ENCODE data around the gene FGF6. TPM values are rescaled to one million over a fixed set of nuclear protein-coding genes. Genes with fewer than 3 reads are reported as not detected.

The FGF6 gene, protein sequence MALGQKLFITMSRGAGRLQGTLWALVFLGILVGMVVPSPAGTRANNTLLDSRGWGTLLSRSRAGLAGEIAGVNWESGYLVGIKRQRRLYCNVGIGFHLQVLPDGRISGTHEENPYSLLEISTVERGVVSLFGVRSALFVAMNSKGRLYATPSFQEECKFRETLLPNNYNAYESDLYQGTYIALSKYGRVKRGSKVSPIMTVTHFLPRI
- not detected in 2 replicates for total RNA-seq (ENCODE audit: low replicate concordance)

DNA sequence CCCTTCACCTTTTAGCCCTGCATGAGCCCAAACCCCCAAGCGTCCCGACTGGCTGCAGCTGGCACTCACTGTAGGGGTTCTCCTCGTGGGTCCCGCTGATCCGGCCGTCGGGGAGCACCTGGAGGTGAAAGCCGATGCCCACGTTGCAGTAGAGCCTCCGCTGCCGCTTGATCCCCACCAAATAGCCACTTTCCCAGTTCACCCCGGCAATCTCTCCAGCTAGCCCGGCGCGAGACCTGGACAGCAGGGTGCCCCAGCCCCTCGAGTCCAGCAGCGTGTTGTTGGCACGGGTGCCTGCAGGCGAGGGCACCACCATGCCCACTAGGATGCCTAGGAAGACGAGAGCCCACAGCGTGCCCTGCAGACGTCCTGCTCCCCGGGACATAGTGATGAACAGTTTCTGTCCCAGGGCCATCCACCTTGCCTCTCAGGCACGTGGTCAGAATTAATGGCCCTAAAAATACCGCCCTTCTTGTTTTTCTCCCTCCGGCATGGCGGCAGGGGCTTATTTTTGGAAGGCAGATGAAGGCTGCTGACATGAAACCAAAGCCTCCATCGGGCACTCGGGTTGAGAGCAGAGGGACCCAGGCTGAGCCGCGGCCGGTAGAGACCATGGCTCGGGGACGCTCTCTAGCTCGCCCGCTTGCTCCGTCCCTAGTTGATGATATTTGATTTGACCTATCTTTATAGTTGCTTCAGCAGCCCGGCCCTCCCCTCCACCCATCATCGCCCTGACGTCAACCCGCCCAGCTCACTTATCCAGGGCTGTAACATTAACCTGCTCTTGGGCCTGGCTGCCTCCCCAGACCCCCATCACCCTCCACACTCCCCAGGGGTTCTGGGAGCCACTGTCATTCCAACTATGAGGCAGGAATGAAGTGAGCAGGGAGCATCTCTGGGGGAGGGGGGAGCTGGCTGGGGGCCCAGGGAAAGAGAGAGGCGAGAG, at the start of gene FGF6:
FGF6 (minus strand) TSS at position 660 of the 946 bp plus-strand sequence; CDS start at position 415, 245 bp downstream.
- Histone ChIP-seq H3K36me3 (no peaks in the 10 kb centered on the region), H3K4me1 (peaks cover 32% of the 10 kb centered on the region), H3K4me3 (no peak within 1 kb of the TSS), H3K9me3 (ENCODE audit: low read depth) (no peaks in the 10 kb centered on the region), H3K4me2 (no peak within 1 kb of the TSS), H4K20me1 (ENCODE audit: low read depth) (no peaks in the 10 kb centered on the region), H3K9ac (no peak within 1 kb of the TSS), H3K79me2 (ENCODE audit: low read depth) (no peaks in the 10 kb centered on the region), H3K27ac (no peak within 1 kb of the TSS), H2AFZ (replicated peaks) (no peak within 1 kb of the TSS), H3F3A (ENCODE audit: low read depth) (peaks cover 26% of the 10 kb centered on the region), H3K27me3 (no peaks in the 10 kb centered on the region)
- Mint-ChIP-seq H3K36me3 (no peaks in the 10 kb centered on the region), H3K4me1 (peaks cover 40% of the 10 kb centered on the region), H3K4me3 (no peak within 1 kb of the TSS), H3K9me3 (no peaks in the 10 kb centered on the region), H3K27me3 (ENCODE audit: insufficient read depth, low read depth) (peaks cover 10% of the 10 kb centered on the region), H3K27ac (peak within 1 kb of the TSS; percentile 48)
- TF ChIP-seq EZH2 (IDR thresholded peaks at IDR 0.05) (no peak), EZH2phosphoT487 (IDR thresholded peaks at IDR 0.05) (no peak)
- TF ChIP-seq, protein P1, sequence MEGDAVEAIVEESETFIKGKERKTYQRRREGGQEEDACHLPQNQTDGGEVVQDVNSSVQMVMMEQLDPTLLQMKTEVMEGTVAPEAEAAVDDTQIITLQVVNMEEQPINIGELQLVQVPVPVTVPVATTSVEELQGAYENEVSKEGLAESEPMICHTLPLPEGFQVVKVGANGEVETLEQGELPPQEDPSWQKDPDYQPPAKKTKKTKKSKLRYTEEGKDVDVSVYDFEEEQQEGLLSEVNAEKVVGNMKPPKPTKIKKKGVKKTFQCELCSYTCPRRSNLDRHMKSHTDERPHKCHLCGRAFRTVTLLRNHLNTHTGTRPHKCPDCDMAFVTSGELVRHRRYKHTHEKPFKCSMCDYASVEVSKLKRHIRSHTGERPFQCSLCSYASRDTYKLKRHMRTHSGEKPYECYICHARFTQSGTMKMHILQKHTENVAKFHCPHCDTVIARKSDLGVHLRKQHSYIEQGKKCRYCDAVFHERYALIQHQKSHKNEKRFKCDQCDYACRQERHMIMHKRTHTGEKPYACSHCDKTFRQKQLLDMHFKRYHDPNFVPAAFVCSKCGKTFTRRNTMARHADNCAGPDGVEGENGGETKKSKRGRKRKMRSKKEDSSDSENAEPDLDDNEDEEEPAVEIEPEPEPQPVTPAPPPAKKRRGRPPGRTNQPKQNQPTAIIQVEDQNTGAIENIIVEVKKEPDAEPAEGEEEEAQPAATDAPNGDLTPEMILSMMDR (IDR thresholded peaks at IDR 0.05): no peak
- DNase-seq (ENCODE audit: low spot score): no peak

DNA sequence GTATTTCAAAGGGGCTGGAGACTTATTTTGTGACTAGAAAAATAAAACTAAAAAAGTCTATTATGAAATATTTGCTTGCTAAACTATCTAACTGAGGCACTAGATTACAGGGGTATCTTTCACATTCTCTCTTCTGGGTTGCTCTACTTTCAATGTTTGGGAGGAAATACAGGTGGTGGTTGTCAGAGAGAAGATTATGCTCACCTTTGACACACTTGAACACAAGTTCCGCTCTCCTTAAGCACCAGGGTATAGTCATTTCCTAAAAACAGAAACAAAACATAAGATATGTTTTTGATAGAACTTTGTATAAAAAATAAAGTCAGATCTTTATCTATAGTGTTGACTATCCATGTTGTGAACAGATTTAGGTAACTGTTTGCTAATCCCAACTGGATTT, 45.4 kb upstream of the FGF6 start:
- peaks cover 6% of the 10 kb centered on the region for H3K4me1 Mint-ChIP-seq
- DNase-seq (ENCODE audit: low spot score): no peak
- H3K4me2 ChIP-seq: no peak overlapping the region
- no peak overlapping the region for H3K9ac ChIP-seq
- no peaks in the 10 kb centered on the region for H3K9me3 Mint-ChIP-seq
- no peaks in the 10 kb centered on the region for H3K4me1 ChIP-seq
- no peaks in the 10 kb centered on the region for H3K36me3 ChIP-seq
- H3K27me3 Mint-ChIP-seq (ENCODE audit: insufficient read depth, low read depth): no peaks in the 10 kb centered on the region
- TF ChIP-seq EZH2 (IDR thresholded peaks at IDR 0.05) (no peak), EZH2phosphoT487 (IDR thresholded peaks at IDR 0.05) (no peak)
- TF ChIP-seq, protein P1 (IDR thresholded peaks at IDR 0.05): no peak
- no peaks in the 10 kb centered on the region for H3K79me2 ChIP-seq (ENCODE audit: low read depth)
- H2AFZ ChIP-seq (replicated peaks): no peak overlapping the region
- no peak overlapping the region for H3K4me3 ChIP-seq
- peaks cover 12% of the 10 kb centered on the region for H3K36me3 Mint-ChIP-seq
- no peaks in the 10 kb centered on the region for H3F3A ChIP-seq (ENCODE audit: low read depth)
- H3K27ac Mint-ChIP-seq: no peak overlapping the region
- no peak overlapping the region for H3K27ac ChIP-seq
- no peaks in the 10 kb centered on the region for H3K27me3 ChIP-seq
- no peaks in the 10 kb centered on the region for H4K20me1 ChIP-seq (ENCODE audit: low read depth)
- no peak overlapping the region for H3K4me3 Mint-ChIP-seq
- no peaks in the 10 kb centered on the region for H3K9me3 ChIP-seq (ENCODE audit: low read depth)

DNA sequence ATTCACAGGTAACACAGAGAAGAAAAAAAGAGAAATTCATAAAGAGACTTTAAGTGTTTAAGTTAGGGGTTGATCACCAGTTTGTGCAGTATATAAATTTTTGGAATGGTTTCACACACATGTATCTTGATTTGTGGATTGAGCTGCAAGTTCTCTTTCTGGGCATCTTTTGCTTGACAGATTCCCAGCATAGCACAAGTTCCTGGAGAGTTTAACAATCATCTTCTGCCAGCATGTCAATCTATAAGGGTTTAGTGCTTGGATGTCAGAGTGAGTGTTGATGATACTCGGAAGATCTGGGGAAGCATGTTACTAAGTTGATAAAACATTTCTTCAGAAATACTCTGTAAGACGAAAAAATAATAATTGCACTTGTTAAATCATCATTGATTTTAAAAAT, 43.9 kb upstream of the FGF6 start:
- no peaks in the 10 kb centered on the region for H4K20me1 ChIP-seq (ENCODE audit: low read depth)
- Mint-ChIP-seq H3K9me3 (no peaks in the 10 kb centered on the region), H3K4me3 (no peak overlapping the region), H3K4me1 (peaks cover 6% of the 10 kb centered on the region), H3K36me3 (peaks cover 9% of the 10 kb centered on the region), H3K27ac (no peak overlapping the region), H3K27me3 (ENCODE audit: insufficient read depth, low read depth) (no peaks in the 10 kb centered on the region)
- no peaks in the 10 kb centered on the region for H3K27me3 ChIP-seq
- no peak for TF ChIP-seq EZH2 (IDR thresholded peaks at IDR 0.05)
- no peak overlapping the region for H3K27ac ChIP-seq
- H3K9ac ChIP-seq: no peak overlapping the region
- no peaks in the 10 kb centered on the region for H3K36me3 ChIP-seq
- H3K4me2 ChIP-seq: no peak overlapping the region
- H3K4me3 ChIP-seq: no peak overlapping the region
- H3K79me2 ChIP-seq (ENCODE audit: low read depth): no peaks in the 10 kb centered on the region
- no peaks in the 10 kb centered on the region for H3K4me1 ChIP-seq
- H2AFZ ChIP-seq (replicated peaks): no peak overlapping the region
- DNase-seq (ENCODE audit: low spot score): no peak
- H3K9me3 ChIP-seq (ENCODE audit: low read depth): no peaks in the 10 kb centered on the region
- H3F3A ChIP-seq (ENCODE audit: low read depth): no peaks in the 10 kb centered on the region
